Measurements from ENCODE around the gene DTNB. TPM values are rescaled to one million over a fixed set of nuclear protein-coding genes. Genes with fewer than 3 reads are reported as not detected.

Gene DTNB
- total and polyA plus RNA-seq, 2 donors (not counting 1 experiment from before 2014, with no cell fraction given), result 5.1 to 5.4 TPM

GRCh38 chr2:25620711-25621110 is 52.7 kb downstream of the DTNB start:
- Histone ChIP-seq H3K9me3 (ENCODE audit: control insufficient read depth, insufficient read depth, low read depth, low read length) (no peaks in the 10 kb centered on the region), H4K20me1 (ENCODE audit: control insufficient read depth, extremely low read depth, insufficient read depth, low read length) (no peaks in the 10 kb centered on the region), H3K4me2 (ENCODE audit: extremely low read depth, insufficient read depth, low read length) (no peak overlapping the region), H2AFZ (ENCODE audit: low read length) (no peak overlapping the region), H3K36me3 (ENCODE audit: control insufficient read depth, insufficient read depth, low read length) (no peaks in the 10 kb centered on the region), H3K4me3 (replicated peaks in 1 of 4; ENCODE audit: control extremely low read depth in 1 of 4, insufficient read depth in 1 of 4, low read depth in 3 of 4, low read length in 4 of 4) (no peak overlapping the region), H3K79me2 (ENCODE audit: control insufficient read depth, insufficient read depth, low read length) (no peaks in the 10 kb centered on the region), H3K27ac (ENCODE audit: insufficient read depth, low read length) (no peak overlapping the region), H3K9ac (ENCODE audit: insufficient read depth, low read length) (no peak overlapping the region), H3K27me3 (ENCODE audit: control insufficient read depth, insufficient read depth, low read length) (no peaks in the 10 kb centered on the region), H3K4me1 (ENCODE audit: control insufficient read depth, extremely low read depth, insufficient read depth, low read length) (peaks cover 3% of the 10 kb centered on the region)
- no peak for TF ChIP-seq EZH2 (IDR thresholded peaks at IDR 0.05; ENCODE audit: low read length, missing control alignments)
- DNase-seq (ENCODE audit: low read depth in 2 of 2), result no peak

DNA sequence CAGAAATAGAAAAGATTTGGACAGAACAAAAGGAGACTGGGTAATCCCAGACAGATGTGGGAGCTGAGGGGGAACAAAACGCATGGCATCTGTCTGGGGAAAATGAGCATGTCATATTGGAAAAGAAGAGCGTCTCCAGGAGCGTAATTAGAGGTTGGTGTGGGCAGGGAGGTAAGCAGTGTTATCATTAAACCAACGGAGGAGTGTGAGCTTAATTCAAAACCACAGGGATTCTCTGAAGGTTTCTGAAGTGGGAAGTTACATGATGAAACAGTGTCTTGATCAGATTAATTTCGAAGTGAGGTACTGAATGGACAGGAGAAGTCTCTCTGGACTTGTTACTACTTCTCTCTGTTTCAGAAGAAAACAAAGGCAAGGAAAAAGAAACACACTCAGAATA is 53.3 kb downstream of the DTNB start:
- Histone ChIP-seq H3K27ac (ENCODE audit: insufficient read depth, low read length) (no peak overlapping the region), H3K4me2 (ENCODE audit: extremely low read depth, insufficient read depth, low read length) (no peak overlapping the region), H3K4me3 (replicated peaks in 1 of 4; ENCODE audit: control extremely low read depth in 1 of 4, insufficient read depth in 1 of 4, low read depth in 3 of 4, low read length in 4 of 4) (no peak overlapping the region), H3K9ac (ENCODE audit: insufficient read depth, low read length) (no peak overlapping the region), H3K4me1 (ENCODE audit: control insufficient read depth, extremely low read depth, insufficient read depth, low read length) (peaks cover 3% of the 10 kb centered on the region), H2AFZ (ENCODE audit: low read length) (no peak overlapping the region), H3K9me3 (ENCODE audit: control insufficient read depth, insufficient read depth, low read depth, low read length) (no peaks in the 10 kb centered on the region), H4K20me1 (ENCODE audit: control insufficient read depth, extremely low read depth, insufficient read depth, low read length) (no peaks in the 10 kb centered on the region), H3K36me3 (ENCODE audit: control insufficient read depth, insufficient read depth, low read length) (no peaks in the 10 kb centered on the region), H3K27me3 (ENCODE audit: control insufficient read depth, insufficient read depth, low read length) (no peaks in the 10 kb centered on the region), H3K79me2 (ENCODE audit: control insufficient read depth, insufficient read depth, low read length) (no peaks in the 10 kb centered on the region)
- peak in 1 of 2 donors; percentile 60 for DNase-seq (ENCODE audit: low read depth in 2 of 2)
- TF ChIP-seq CTCF (conservative IDR thresholded peaks at IDR 0.05 in 1 of 2, IDR thresholded peaks at IDR 0.05 in 1 of 2; ENCODE audit: low read depth in 1 of 2, low read length in 2 of 2), result no peak
- no peak for TF ChIP-seq EZH2 (IDR thresholded peaks at IDR 0.05; ENCODE audit: low read length, missing control alignments)

DNA sequence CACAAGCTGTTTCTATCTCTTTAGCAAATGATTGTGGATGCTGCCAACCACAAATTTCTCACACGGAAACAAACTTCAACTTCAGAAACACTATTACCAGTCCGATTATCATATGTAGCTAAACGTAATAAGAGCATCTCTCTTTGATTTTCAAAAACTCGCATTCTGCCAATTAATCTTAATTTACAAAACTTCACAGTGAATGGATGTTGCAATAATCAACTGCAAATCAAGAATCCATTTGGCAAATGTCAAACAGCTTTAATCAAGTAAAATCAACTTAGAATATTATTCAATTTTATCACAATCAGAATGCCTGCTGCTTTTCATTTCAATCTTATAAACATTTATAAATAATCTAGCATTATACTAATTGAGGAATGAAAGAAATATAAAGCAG is 54.2 kb downstream of the DTNB start:
- Histone ChIP-seq H4K20me1 (ENCODE audit: control insufficient read depth, extremely low read depth, insufficient read depth, low read length) (no peaks in the 10 kb centered on the region), H3K27ac (ENCODE audit: insufficient read depth, low read length) (no peak overlapping the region), H3K9ac (ENCODE audit: insufficient read depth, low read length) (no peak overlapping the region), H3K27me3 (ENCODE audit: control insufficient read depth, insufficient read depth, low read length) (no peaks in the 10 kb centered on the region), H3K4me1 (ENCODE audit: control insufficient read depth, extremely low read depth, insufficient read depth, low read length) (peaks cover 3% of the 10 kb centered on the region), H3K36me3 (ENCODE audit: control insufficient read depth, insufficient read depth, low read length) (no peaks in the 10 kb centered on the region), H2AFZ (ENCODE audit: low read length) (no peak overlapping the region), H3K79me2 (ENCODE audit: control insufficient read depth, insufficient read depth, low read length) (no peaks in the 10 kb centered on the region), H3K9me3 (ENCODE audit: control insufficient read depth, insufficient read depth, low read depth, low read length) (no peaks in the 10 kb centered on the region), H3K4me3 (replicated peaks in 1 of 4; ENCODE audit: control extremely low read depth in 1 of 4, insufficient read depth in 1 of 4, low read depth in 3 of 4, low read length in 4 of 4) (no peak overlapping the region), H3K4me2 (ENCODE audit: extremely low read depth, insufficient read depth, low read length) (no peak overlapping the region)
- TF ChIP-seq EZH2 (IDR thresholded peaks at IDR 0.05; ENCODE audit: low read length, missing control alignments), result no peak
- TF ChIP-seq CTCF (conservative IDR thresholded peaks at IDR 0.05 in 1 of 2, IDR thresholded peaks at IDR 0.05 in 1 of 2; ENCODE audit: low read depth in 1 of 2, low read length in 2 of 2), result no peak
- DNase-seq (ENCODE audit: low read depth in 2 of 2), result no peak

Measured in fibroblast of lung (primary cell).